Ishikawa (cell line): ENCODE measurements around the gene KRT13.

Experiments used
- CEBPB ChIP-seq: IDR thresholded peaks from 2 replicates; pipeline ENCODE4 v1.6.1; 2012
- CREB1 ChIP-seq: IDR thresholded peaks from 2 replicates; pipeline ENCODE4 v1.6.1; 2012; ENCODE audit warnings: low read depth
- EGR1 ChIP-seq: IDR thresholded peaks from 2 replicates; pipeline ENCODE4 v1.6.1; 2012
- EP300 ChIP-seq: IDR thresholded peaks from 2 replicates; pipeline ENCODE4 v1.6.1; 2012; ENCODE audit warnings: borderline replicate concordance
- FOXM1 ChIP-seq: IDR thresholded peaks from 2 replicates; pipeline ENCODE4 v1.6.1; 2012; ENCODE audit warnings: low read depth, borderline replicate concordance
- NFIC ChIP-seq: IDR thresholded peaks from 2 replicates; pipeline ENCODE4 v1.6.1; 2012
- RAD21 ChIP-seq: IDR thresholded peaks from 2 replicates; pipeline ENCODE4 v1.6.1; 2012; ENCODE audit warnings: low read depth
- TAF1 ChIP-seq: IDR thresholded peaks from 2 replicates; pipeline ENCODE4 v1.6.1; 2012; ENCODE audit warnings: low read depth, mild to moderate bottlenecking
- TCF12 ChIP-seq: IDR thresholded peaks from 2 replicates; pipeline ENCODE4 v1.6.1; 2012; ENCODE audit warnings: low read depth
- TEAD4 ChIP-seq: IDR thresholded peaks from 2 replicates; pipeline ENCODE4 v1.6.1; 2012
- YY1 ChIP-seq: IDR thresholded peaks from 2 replicates; pipeline ENCODE4 v1.6.1; 2012; ENCODE audit warnings: low read depth
- ZBTB7A ChIP-seq: IDR thresholded peaks from 2 replicates; pipeline ENCODE4 v1.6.1; 2012; ENCODE audit warnings: low read depth
- TF ChIP-seq, protein P1 (sequence below): IDR thresholded peaks from 2 replicates; pipeline ENCODE4 v1.6.1; 2012
- TF ChIP-seq, protein P2 (sequence below): IDR thresholded peaks from 2 replicates; pipeline ENCODE4 v1.6.1; 2012
- TF ChIP-seq, protein P3 (sequence below): IDR thresholded peaks from 2 replicates; pipeline ENCODE4 v1.6.1; 2012; ENCODE audit warnings: low read depth, mild to moderate bottlenecking

Gene KRT13

GRCh38 chr17:41481036-41481435 is 24.4 kb downstream of the KRT13 start, which contains the start of gene KRT35:
TSS of gene KRT35 (minus strand) at chr17:41481151. CDS start at chr17:41481097, 54 bp downstream.
- TF ChIP-seq TAF1 (no peak), TEAD4 (no peak), RAD21 (no peak), YY1 (no peak), TCF12 (no peak), EP300 (no peak), CEBPB (no peak), FOXM1 (no peak), EGR1 (no peak), CREB1 (no peak)
- TF ChIP-seq, protein P1, sequence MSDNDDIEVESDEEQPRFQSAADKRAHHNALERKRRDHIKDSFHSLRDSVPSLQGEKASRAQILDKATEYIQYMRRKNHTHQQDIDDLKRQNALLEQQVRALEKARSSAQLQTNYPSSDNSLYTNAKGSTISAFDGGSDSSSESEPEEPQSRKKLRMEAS: no peak
- TF ChIP-seq, protein P2, sequence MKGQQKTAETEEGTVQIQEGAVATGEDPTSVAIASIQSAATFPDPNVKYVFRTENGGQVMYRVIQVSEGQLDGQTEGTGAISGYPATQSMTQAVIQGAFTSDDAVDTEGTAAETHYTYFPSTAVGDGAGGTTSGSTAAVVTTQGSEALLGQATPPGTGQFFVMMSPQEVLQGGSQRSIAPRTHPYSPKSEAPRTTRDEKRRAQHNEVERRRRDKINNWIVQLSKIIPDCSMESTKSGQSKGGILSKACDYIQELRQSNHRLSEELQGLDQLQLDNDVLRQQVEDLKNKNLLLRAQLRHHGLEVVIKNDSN: no peak
- TF ChIP-seq, protein P3, sequence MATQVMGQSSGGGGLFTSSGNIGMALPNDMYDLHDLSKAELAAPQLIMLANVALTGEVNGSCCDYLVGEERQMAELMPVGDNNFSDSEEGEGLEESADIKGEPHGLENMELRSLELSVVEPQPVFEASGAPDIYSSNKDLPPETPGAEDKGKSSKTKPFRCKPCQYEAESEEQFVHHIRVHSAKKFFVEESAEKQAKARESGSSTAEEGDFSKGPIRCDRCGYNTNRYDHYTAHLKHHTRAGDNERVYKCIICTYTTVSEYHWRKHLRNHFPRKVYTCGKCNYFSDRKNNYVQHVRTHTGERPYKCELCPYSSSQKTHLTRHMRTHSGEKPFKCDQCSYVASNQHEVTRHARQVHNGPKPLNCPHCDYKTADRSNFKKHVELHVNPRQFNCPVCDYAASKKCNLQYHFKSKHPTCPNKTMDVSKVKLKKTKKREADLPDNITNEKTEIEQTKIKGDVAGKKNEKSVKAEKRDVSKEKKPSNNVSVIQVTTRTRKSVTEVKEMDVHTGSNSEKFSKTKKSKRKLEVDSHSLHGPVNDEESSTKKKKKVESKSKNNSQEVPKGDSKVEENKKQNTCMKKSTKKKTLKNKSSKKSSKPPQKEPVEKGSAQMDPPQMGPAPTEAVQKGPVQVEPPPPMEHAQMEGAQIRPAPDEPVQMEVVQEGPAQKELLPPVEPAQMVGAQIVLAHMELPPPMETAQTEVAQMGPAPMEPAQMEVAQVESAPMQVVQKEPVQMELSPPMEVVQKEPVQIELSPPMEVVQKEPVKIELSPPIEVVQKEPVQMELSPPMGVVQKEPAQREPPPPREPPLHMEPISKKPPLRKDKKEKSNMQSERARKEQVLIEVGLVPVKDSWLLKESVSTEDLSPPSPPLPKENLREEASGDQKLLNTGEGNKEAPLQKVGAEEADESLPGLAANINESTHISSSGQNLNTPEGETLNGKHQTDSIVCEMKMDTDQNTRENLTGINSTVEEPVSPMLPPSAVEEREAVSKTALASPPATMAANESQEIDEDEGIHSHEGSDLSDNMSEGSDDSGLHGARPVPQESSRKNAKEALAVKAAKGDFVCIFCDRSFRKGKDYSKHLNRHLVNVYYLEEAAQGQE: no peak

GRCh38 chr17:41480581-41480980 is 24.8 kb downstream of the KRT13 start:
- TF ChIP-seq ZBTB7A: no peak
- no peak for TF ChIP-seq TEAD4
- no peak for TF ChIP-seq TCF12
- no peak for TF ChIP-seq TAF1
- no peak for TF ChIP-seq CEBPB
- no peak for TF ChIP-seq CREB1

GRCh38 chr17:41480136-41480535 is 25.3 kb downstream of the KRT13 start:
- TF ChIP-seq NFIC (no peak), CEBPB (no peak), YY1 (no peak), TCF12 (no peak), ZBTB7A (no peak), TEAD4 (no peak), TAF1 (no peak)

GRCh38 chr17:41478237-41478636 is 27.2 kb downstream of the KRT13 start:
- TF ChIP-seq NFIC (no peak), RAD21 (peak; percentile 21; the same call in 1 of the 2 replicates), CREB1 (no peak)

GRCh38 chr17:41476866-41477815 is 28.3 kb downstream of the KRT13 start:
- TF ChIP-seq TCF12 (no peak), RAD21 (no peak), TAF1 (no peak), NFIC (no peak), YY1 (no peak)
- TF ChIP-seq, protein P1: no peak
- TF ChIP-seq, protein P3: no peak

- TF ChIP-seq ZBTB7A (no peak), TAF1 (no peak), EP300 (no peak), FOXM1 (no peak), CEBPB (no peak), NFIC (no peak), YY1 (no peak), EGR1 (no peak)
- TF ChIP-seq, protein P3: no peak
- TF ChIP-seq, protein P2: no peak
Measured at GRCh38 chr17:41475421-41475820, 30.0 kb downstream of the KRT13 start.
